Measurements from ENCODE around the gene SH3TC1. TPM values are rescaled to one million over a fixed set of nuclear protein-coding genes. Genes with fewer than 3 reads are reported as not detected.

Gene SH3TC1
- total RNA-seq, 1 donor from 2014 or later, result 64.5 TPM

- intact Hi-C loops (cut with DNase I), result no loop called here
- H3K27ac ChIP-seq, result no peak overlapping the region
- H3K9me3 ChIP-seq, result no peaks in the 10 kb centered on the region
- DNase-seq (ENCODE audit: low spot score in 2 of 2), result peak in 1 of 2 donors; percentile 77
- no peak for TF ChIP-seq CTCF (IDR thresholded peaks at IDR 0.05)
- no peak overlapping the region for H3K4me3 ChIP-seq
- H3K36me3 ChIP-seq, result no peaks in the 10 kb centered on the region
- H3K27me3 ChIP-seq, result no peaks in the 10 kb centered on the region
- no peaks in the 10 kb centered on the region for H3K4me1 ChIP-seq
Observed at GRCh38 chr4:8215001-8215427, 15.9 kb downstream of the SH3TC1 start.

- no peak for TF ChIP-seq CTCF (IDR thresholded peaks at IDR 0.05)
- H3K36me3 ChIP-seq, result no peaks in the 10 kb centered on the region
- intact Hi-C loops (cut with DNase I), result no loop called here
- no peak for DNase-seq (ENCODE audit: low spot score in 2 of 2)
- H3K9me3 ChIP-seq, result no peaks in the 10 kb centered on the region
- no peak overlapping the region for H3K4me3 ChIP-seq
- no peak overlapping the region for H3K27ac ChIP-seq
- H3K27me3 ChIP-seq, result no peaks in the 10 kb centered on the region
- H3K4me1 ChIP-seq, result no peaks in the 10 kb centered on the region
Observed at GRCh38 chr4:8215641-8216442, 16.8 kb downstream of the SH3TC1 start.

- no peak for DNase-seq (ENCODE audit: low spot score in 2 of 2)
- intact Hi-C loops (cut with DNase I), result no loop called here
- no peaks in the 10 kb centered on the region for H3K27me3 ChIP-seq
- H3K27ac ChIP-seq, result no peak overlapping the region
- no peaks in the 10 kb centered on the region for H3K4me1 ChIP-seq
- no peak for TF ChIP-seq CTCF (IDR thresholded peaks at IDR 0.05)
- no peaks in the 10 kb centered on the region for H3K9me3 ChIP-seq
- H3K4me3 ChIP-seq, result no peak overlapping the region
- H3K36me3 ChIP-seq, result no peaks in the 10 kb centered on the region
Observed at GRCh38 chr4:8216443-8217245, 17.6 kb downstream of the SH3TC1 start.

- no peak for TF ChIP-seq CTCF (IDR thresholded peaks at IDR 0.05)
- H3K36me3 ChIP-seq, result no peaks in the 10 kb centered on the region
Observed at GRCh38 chr4:8217246-8217511, 18.1 kb downstream of the SH3TC1 start.

GRCh38 chr4:8217871-8218270 is 18.8 kb downstream of the SH3TC1 start:
- Histone ChIP-seq H3K27ac (no peak overlapping the region), H3K9me3 (no peaks in the 10 kb centered on the region), H3K27me3 (no peaks in the 10 kb centered on the region), H3K4me1 (no peaks in the 10 kb centered on the region), H3K36me3 (no peaks in the 10 kb centered on the region), H3K4me3 (no peak overlapping the region)
- intact Hi-C loops (cut with DNase I), result no loop called here
- no peak for DNase-seq (ENCODE audit: low spot score in 2 of 2)
- TF ChIP-seq CTCF (IDR thresholded peaks at IDR 0.05), result no peak

More at GRCh38 chr4:8217246-8217511, 18.1 kb downstream of the SH3TC1 start:
- Histone ChIP-seq H3K27me3 (no peaks in the 10 kb centered on the region), H3K4me3 (no peak overlapping the region), H3K27ac (no peak overlapping the region), H3K9me3 (no peaks in the 10 kb centered on the region), H3K4me1 (no peaks in the 10 kb centered on the region)
- no peak for DNase-seq (ENCODE audit: low spot score in 2 of 2)
- intact Hi-C loops (cut with DNase I), result no loop called here
